HK-2 (cell line): Measurements from ENCODE around the gene ESYT3.
"Not testable (repeated sequence)": the region's sequence is repeated elsewhere in the genome, so short reads cannot be mapped to it uniquely, and the experiment has no call there.

ENCODE experiments used
- DNase-seq: peaks from one replicate; pipeline ENCODE4 v3.0.0-alpha.2; 2018; ENCODE audit not compliant: unreplicated experiment

ESYT3 gene

GRCh38 chr3:138461896-138462295 is 27.5 kb downstream of the ESYT3 start:
- no peak for DNase-seq

GRCh38 chr3:138463724-138464490 is 29.5 kb downstream of the ESYT3 start:
- no peak for DNase-seq

- DNase-seq, result no peak
These were observed 30.1 kb downstream of the ESYT3 start for GRCh38 chr3:138464491-138464860.

GRCh38 chr3:138465451-138465850 is 31.0 kb downstream of the ESYT3 start:
- no peak for DNase-seq

GRCh38 chr3:138465925-138466324 is 31.5 kb downstream of the ESYT3 start:
- no peak for DNase-seq

- no peak for DNase-seq
These were observed 33.5 kb downstream of the ESYT3 start for GRCh38 chr3:138467931-138468330.

- DNase-seq, result no peak
These were observed 34.0 kb downstream of the ESYT3 start for GRCh38 chr3:138468451-138468850.

GRCh38 chr3:138468886-138469285 is 34.5 kb downstream of the ESYT3 start:
- no peak for DNase-seq

GRCh38 chr3:138469874-138470273 is 35.5 kb downstream of the ESYT3 start:
- no peak for DNase-seq

GRCh38 chr3:138470687-138471086 is 36.3 kb downstream of the ESYT3 start:
- no peak for DNase-seq

GRCh38 chr3:138471481-138471880 is 37.1 kb downstream of the ESYT3 start:
- DNase-seq, result no peak

- DNase-seq, result no peak
These were observed 37.9 kb downstream of the ESYT3 start for GRCh38 chr3:138472141-138472825.

- DNase-seq, result no peak
These were observed 39.0 kb downstream of the ESYT3 start for GRCh38 chr3:138473391-138473790.

- DNase-seq, result no peak
These were observed 39.7 kb downstream of the ESYT3 start for GRCh38 chr3:138474163-138474562.

- DNase-seq, result no peak
These were observed 42.1 kb downstream of the ESYT3 start for GRCh38 chr3:138476526-138476925.

- DNase-seq, result no peak
These were observed 42.7 kb downstream of the ESYT3 start for GRCh38 chr3:138477120-138477519.

GRCh38 chr3:138477801-138478200 is 43.4 kb downstream of the ESYT3 start:
- DNase-seq, result no peak

GRCh38 chr3:138479438-138479863 is 45.0 kb downstream of the ESYT3 start:
- peak; percentile 41 for DNase-seq

- DNase-seq, result not testable (repeated sequence)
These were observed 50.3 kb downstream of the ESYT3 start for GRCh38 chr3:138484672-138485071.

- not testable (repeated sequence) for DNase-seq
These were observed 52.2 kb downstream of the ESYT3 start for GRCh38 chr3:138486580-138486979.

- no peak for DNase-seq
These were observed 57.6 kb downstream of the ESYT3 start for GRCh38 chr3:138491971-138492370.

GRCh38 chr3:138492980-138493675 is 58.7 kb downstream of the ESYT3 start:
- no peak for DNase-seq
